GM12864 (cell line): Measurements from ENCODE around the gene EYS.

Experiments
- DNase-seq: peaks from one replicate; pipeline ENCODE4 v3.0.0-alpha.2; 2011; ENCODE audit warnings: low read depth
- H3K4me3 ChIP-seq: 2 replicates; pipeline ENCODE4 v1.5.1; 2011; ENCODE audit warnings: mild to moderate bottlenecking, low read depth, low read length, control low read depth
- CTCF ChIP-seq: IDR thresholded peaks from 2 replicates; pipeline ENCODE4 v1.5.1; 2011; ENCODE audit warnings: low read depth, mild to moderate bottlenecking, moderate library complexity, low read length, control low read depth, inconsistent platforms; ENCODE audit errors: missing control alignments

Gene EYS

GRCh38 chr6:64949257-64949656 is 757.8 kb downstream of the EYS start:
- DNase-seq, result no peak
- no peak overlapping the region for H3K4me3 ChIP-seq
- no peak for TF ChIP-seq CTCF

- no peak for TF ChIP-seq CTCF
- H3K4me3 ChIP-seq, result no peak overlapping the region
- DNase-seq, result no peak
These were observed 758.8 kb downstream of the EYS start for GRCh38 chr6:64948261-64948660.

- DNase-seq, result no peak
- TF ChIP-seq CTCF, result no peak
- no peak overlapping the region for H3K4me3 ChIP-seq
These were observed 761.6 kb downstream of the EYS start for GRCh38 chr6:64945450-64945849.

- no peak for TF ChIP-seq CTCF
- H3K4me3 ChIP-seq, result no peak overlapping the region
- DNase-seq, result no peak
These were observed 774.5 kb downstream of the EYS start for GRCh38 chr6:64932486-64932885.

- no peak for DNase-seq
- no peak for TF ChIP-seq CTCF
- H3K4me3 ChIP-seq, result no peak overlapping the region
These were observed 776.3 kb downstream of the EYS start for GRCh38 chr6:64930681-64931080.

- no peak overlapping the region for H3K4me3 ChIP-seq
- no peak for DNase-seq
- TF ChIP-seq CTCF, result no peak
These were observed 781.0 kb downstream of the EYS start for GRCh38 chr6:64926051-64926450.

GRCh38 chr6:64920257-64920656 is 786.8 kb downstream of the EYS start:
- no peak overlapping the region for H3K4me3 ChIP-seq
- no peak for DNase-seq
- TF ChIP-seq CTCF, result no peak
